SK-N-MC (cell line): ENCODE measurements around the gene NR2F2.

ENCODE experiments used
- EZH2 ChIP-seq: fragments of 200-600 bp; sonication (generic); IDR thresholded peaks from one replicate; pipeline ENCODE4 v1.6.1; 2017; ENCODE audit warnings: antibody characterized with exemption
- FOXP2 ChIP-seq: optimal IDR thresholded peaks from 2 replicates; pipeline ENCODE3; 2011; ENCODE audit warnings: mild to moderate bottlenecking, moderate library complexity; ENCODE audit not compliant: insufficient read depth; ENCODE audit errors: extremely low read length, control extremely low read depth
- POLR2AphosphoS5 ChIP-seq: IDR thresholded peaks from 2 replicates; pipeline ENCODE4 v1.6.1; 2012; ENCODE audit warnings: mild to moderate bottlenecking, low read depth, low read length, borderline replicate concordance

DNA sequence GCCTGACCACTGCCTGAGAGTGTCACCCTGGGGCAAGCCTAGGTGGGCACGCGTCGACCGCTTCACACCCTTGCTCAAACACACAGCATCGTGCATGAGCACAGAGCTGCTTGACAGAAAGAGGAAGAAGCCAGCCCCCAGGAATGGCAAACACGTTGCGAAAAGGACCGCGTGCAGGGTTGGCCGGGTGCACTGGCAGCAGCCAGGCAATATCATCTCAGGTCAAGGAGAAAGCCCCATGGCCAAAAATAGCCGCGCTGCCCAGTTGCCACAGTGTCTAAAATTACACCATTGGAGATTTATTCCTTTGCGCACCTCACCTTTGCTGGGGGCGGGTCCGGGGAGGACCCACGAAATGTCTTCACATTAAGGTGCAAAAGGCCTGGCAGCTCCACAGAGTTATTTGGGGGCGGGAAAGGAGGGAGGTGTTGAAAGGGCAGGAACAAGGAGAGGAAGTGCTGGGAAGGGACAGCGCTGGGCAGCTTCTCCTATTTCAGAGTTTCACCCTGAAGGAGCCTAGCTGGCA is 44.7 kb upstream of the NR2F2 start:
- no peak for TF ChIP-seq EZH2
- no peak for TF ChIP-seq POLR2AphosphoS5
- no peak for TF ChIP-seq FOXP2
